Body of pancreas (tissue), 4 donors: ENCODE data around the gene CTNND2. TPM values are rescaled to one million over a fixed set of nuclear protein-coding genes. Genes with fewer than 3 reads are reported as not detected.

Source experiments
- ATAC-seq: fragments of 150-250 bp; one replicate; pipeline ENCODE4 v1.9.1; 2016
- DNase-seq, 4 donors: peaks; one replicate each; pipeline ENCODE4 v3.0.0-alpha.2; 2019
- H3K27ac ChIP-seq, 4 donors: fragments of 200-600 bp; sonication (generic); 1 replicate in 3 of 4; 2 replicates in 1 of 4; pipeline versions ENCODE4 v1.5.1 to v1.6.1; 2016 to 2019; ENCODE audit warnings: mild to moderate bottlenecking in 1 of 4, mixed read lengths in 1 of 4, moderate library complexity in 1 of 4
- H3K27me3 ChIP-seq, 2 donors: fragments of 200-600 bp; sonication (generic); one replicate each; pipeline ENCODE4 v1.6.0; 2016; ENCODE audit warnings: mild to moderate bottlenecking in 1 of 2
- H3K36me3 ChIP-seq, 2 donors: fragments of 200-600 bp; sonication (generic); replicated peaks in 1 of 2; 2 replicates each; pipeline ENCODE4 v1.5.1; 2016; ENCODE audit warnings: low read depth in 2 of 2; ENCODE audit not compliant: insufficient read depth in 1 of 2
- H3K4me1 ChIP-seq: fragments of 200-600 bp; sonication (generic); one replicate; pipeline ENCODE4 v1.6.0; 2016
- H3K4me3 ChIP-seq, 2 donors: fragments of 200-600 bp; sonication (generic); 1 replicate in 1 of 2; 2 replicates in 1 of 2; pipeline ENCODE4 v1.5.1; 2016 to 2019
- H3K9me3 ChIP-seq, 3 donors: fragments of 200-600 bp; sonication (generic); 1 replicate in 2 of 3; 2 replicates in 1 of 3; pipeline ENCODE4 v1.5.1; 2016
- CTCF ChIP-seq, 7 experiments: fragments of 450-650 bp in 4 of 7; fragments of 200-600 bp in 3 of 7; sonication (generic) in 3 of 7; IDR thresholded peaks; one replicate each; pipeline ENCODE4 v1.5.1; 2016 to 2019; ENCODE audit warnings: antibody characterized with exemption in 7 of 7
- POLR2A ChIP-seq, 3 donors: fragments of 450-650 bp; IDR thresholded peaks; one replicate each; pipeline ENCODE4 v1.6.1; 2016; ENCODE audit warnings: antibody characterized with exemption in 3 of 3, mild to moderate bottlenecking in 2 of 3
- WGBS, 2 donors: methylation state at CpG; one replicate each; pipeline ENCODE4 v1.1.5; 2017; 5-methylcytosine and 5-hydroxymethylcytosine counted together
- intact Hi-C: fragments of 100-400 bp; cut with DNase I; formaldehyde crosslinking; loops from one replicate; pipeline ENCODE4 v1.15.1; 2023
- total RNA-seq, 2 donors: library from RNA; depleted of rRNA; stranded (reverse); fragments of >200 nt; gene quantifications; one replicate each; pipeline ENCODE4 v1.1.0, GENCODE V29; 2016

The CTNND2 gene
- total RNA-seq, 2 donors from 2014 or later, result 21.0 to 82.4 TPM

GRCh38 chr5:11300736-11301135 lies 603.5 kb downstream of the CTNND2 start:
- Histone ChIP-seq H3K9me3 (no peaks in the 10 kb centered on the region), H3K4me1 (no peaks in the 10 kb centered on the region), H3K27me3 (no peaks in the 10 kb centered on the region), H3K36me3 (no peaks in the 10 kb centered on the region), H3K27ac (no peak overlapping the region), H3K4me3 (no peak overlapping the region)
- ATAC-seq (no peak), DNase-seq (no peak)
- intact Hi-C loops, result no loop called here
- TF ChIP-seq POLR2A (IDR thresholded peaks at IDR 0.05) (no peak), CTCF (IDR thresholded peaks at IDR 0.05) (no peak)
- 80 to 93% methylated on average over 5 of the region's 5 CpGs for WGBS, 2 donors

- TF ChIP-seq CTCF (IDR thresholded peaks at IDR 0.05), result no peak
- TF ChIP-seq POLR2A (IDR thresholded peaks at IDR 0.05), result no peak
- intact Hi-C loops, result no loop called here
- Histone ChIP-seq H3K4me1 (peaks cover 6% of the 10 kb centered on the region), H3K9me3 (no peaks in the 10 kb centered on the region), H3K27me3 (no peaks in the 10 kb centered on the region), H3K36me3 (no peaks in the 10 kb centered on the region), H3K4me3 (no peak overlapping the region), H3K27ac (no peak overlapping the region)
- no peak for DNase-seq
- WGBS, 2 donors, result 94% methylated on average over 4 of the region's 4 CpGs
- no peak for ATAC-seq
Observed at GRCh38 chr5:11298877-11299276, 605.4 kb downstream of the CTNND2 start.

- 16 to 23% methylated on average over 2 of the region's 2 CpGs for WGBS, 2 donors
- Histone ChIP-seq H3K27me3 (no peaks in the 10 kb centered on the region), H3K4me3 (no peak overlapping the region), H3K9me3 (no peaks in the 10 kb centered on the region), H3K27ac (peak overlapping the region in 3 of 4 donors; percentile 19 to 77 (median 76)), H3K4me1 (peaks cover 31% of the 10 kb centered on the region), H3K36me3 (no peaks in the 10 kb centered on the region)
- ATAC-seq, result peak; percentile 30
- intact Hi-C loops, result no loop called here
- no peak for TF ChIP-seq CTCF (IDR thresholded peaks at IDR 0.05)
- no peak for TF ChIP-seq POLR2A (IDR thresholded peaks at IDR 0.05)
- no peak for DNase-seq
Observed at GRCh38 chr5:11293523-11293922, 610.7 kb downstream of the CTNND2 start.

GRCh38 chr5:11292648-11293356 lies 611.4 kb downstream of the CTNND2 start:
- TF ChIP-seq CTCF (IDR thresholded peaks at IDR 0.05) (no peak), POLR2A (IDR thresholded peaks at IDR 0.05) (no peak)
- DNase-seq (peak in 1 of 4 donors; percentile 22), ATAC-seq (peak; percentile 93)
- WGBS, 2 donors, result 24 to 33% methylated on average over 1 of the region's 1 CpG
- Histone ChIP-seq H3K4me1 (peaks cover 31% of the 10 kb centered on the region), H3K36me3 (no peaks in the 10 kb centered on the region), H3K27ac (peak overlapping the region in 3 of 4 donors; percentile 19 to 77 (median 76)), H3K9me3 (no peaks in the 10 kb centered on the region), H3K4me3 (no peak overlapping the region), H3K27me3 (no peaks in the 10 kb centered on the region)
- intact Hi-C loops, result no loop called here

GRCh38 chr5:11289733-11290132 lies 614.5 kb downstream of the CTNND2 start:
- intact Hi-C loops, result no loop called here
- no peaks in the 10 kb centered on the region for H3K27me3 ChIP-seq
- H3K9me3 ChIP-seq, result no peaks in the 10 kb centered on the region
- peaks cover 31% of the 10 kb centered on the region for H3K4me1 ChIP-seq
- H3K27ac ChIP-seq, result no peak overlapping the region
- 89 to 90% methylated on average over 5 of the region's 5 CpGs for WGBS, 2 donors
- ATAC-seq (no peak), DNase-seq (no peak)
- H3K4me3 ChIP-seq, result no peak overlapping the region
- H3K36me3 ChIP-seq, result no peaks in the 10 kb centered on the region
- TF ChIP-seq POLR2A (IDR thresholded peaks at IDR 0.05), result no peak
